HG02623 (cell line): Measurements from ENCODE around the gene OMG.
"Not testable (repeated sequence)": the region's sequence is repeated elsewhere in the genome, so short reads cannot be mapped to it uniquely, and the experiment has no call there.

Experiments used
- ATAC-seq: cut with Tn5 transposase; IDR thresholded peaks from one replicate; pipeline ENCODE4 v1.9.1; 2021; ENCODE audit warnings: moderate library complexity; ENCODE audit not compliant: unreplicated experiment

Gene OMG

GRCh38 chr17:31308372-31309334, 11.6 kb upstream of the OMG start:
- no peak for ATAC-seq

GRCh38 chr17:31307640-31308039, 10.6 kb upstream of the OMG start:
- no peak for ATAC-seq

GRCh38 chr17:31299624-31300023, 2.6 kb upstream of the OMG start:
- ATAC-seq: no peak

- ATAC-seq: no peak
Observed at GRCh38 chr17:31296142-31296541, 897 bp downstream of the OMG start.

- ATAC-seq: no peak
Observed at GRCh38 chr17:31295489-31295871, 1.6 kb downstream of the OMG start.

GRCh38 chr17:31294820-31295488, 2.1 kb downstream of the OMG start:
- ATAC-seq: no peak

GRCh38 chr17:31294231-31294630, 2.8 kb downstream of the OMG start:
- ATAC-seq: no peak

GRCh38 chr17:31293581-31293980, 3.5 kb downstream of the OMG start:
- ATAC-seq: no peak

GRCh38 chr17:31291820-31292219, 5.2 kb downstream of the OMG start:
- no peak for ATAC-seq

- no peak for ATAC-seq
Observed at GRCh38 chr17:31289790-31290189, 7.2 kb downstream of the OMG start.

GRCh38 chr17:31287932-31288331, 9.1 kb downstream of the OMG start:
- not testable (repeated sequence) for ATAC-seq

- no peak for ATAC-seq
Observed at GRCh38 chr17:31286587-31286986, 10.5 kb downstream of the OMG start.

GRCh38 chr17:31283841-31284240, 13.2 kb downstream of the OMG start:
- ATAC-seq: no peak

- no peak for ATAC-seq
Observed at GRCh38 chr17:31281061-31281460, 16.0 kb downstream of the OMG start.

GRCh38 chr17:31279401-31279800, 17.6 kb downstream of the OMG start:
- ATAC-seq: no peak

GRCh38 chr17:31275116-31275515, 21.9 kb downstream of the OMG start:
- ATAC-seq: no peak

- ATAC-seq: no peak
Observed at GRCh38 chr17:31274252-31274651, 22.8 kb downstream of the OMG start.

- ATAC-seq: no peak
Observed at GRCh38 chr17:31273516-31273915, 23.5 kb downstream of the OMG start.

- no peak for ATAC-seq
Observed at GRCh38 chr17:31272803-31273202, 24.2 kb downstream of the OMG start.

- ATAC-seq: no peak
Observed at GRCh38 chr17:31272236-31272635, 24.8 kb downstream of the OMG start.

- ATAC-seq: no peak
Observed at GRCh38 chr17:31269578-31269983, 27.5 kb downstream of the OMG start.

- no peak for ATAC-seq
Observed at GRCh38 chr17:31269036-31269577, 27.9 kb downstream of the OMG start.
